Mammary epithelial cell (primary cell): ENCODE results near the gene SH3PXD2B.

Experiments
- EZH2 ChIP-seq: IDR thresholded peaks from 2 replicates; pipeline ENCODE4 v1.6.1; 2012; ENCODE audit warnings: low read length, inconsistent platforms, borderline replicate concordance
- TF ChIP-seq, protein P1 (sequence below), 2 donors: IDR thresholded peaks in 1 of 2; conservative IDR thresholded peaks in 1 of 2; 2 replicates each; pipeline ENCODE4 v1.5.1; 2011 to 2012; ENCODE audit warnings: inconsistent platforms in 2 of 2, low read length in 2 of 2, mild to moderate bottlenecking in 2 of 2, control low read depth in 1 of 2, low read depth in 1 of 2; ENCODE audit not compliant: insufficient read depth in 1 of 2; ENCODE audit errors: extremely low read depth in 1 of 2

GRCh38 chr5:172451771-172452197, 2.5 kb downstream of the SH3PXD2B start:
- TF ChIP-seq, protein P1, sequence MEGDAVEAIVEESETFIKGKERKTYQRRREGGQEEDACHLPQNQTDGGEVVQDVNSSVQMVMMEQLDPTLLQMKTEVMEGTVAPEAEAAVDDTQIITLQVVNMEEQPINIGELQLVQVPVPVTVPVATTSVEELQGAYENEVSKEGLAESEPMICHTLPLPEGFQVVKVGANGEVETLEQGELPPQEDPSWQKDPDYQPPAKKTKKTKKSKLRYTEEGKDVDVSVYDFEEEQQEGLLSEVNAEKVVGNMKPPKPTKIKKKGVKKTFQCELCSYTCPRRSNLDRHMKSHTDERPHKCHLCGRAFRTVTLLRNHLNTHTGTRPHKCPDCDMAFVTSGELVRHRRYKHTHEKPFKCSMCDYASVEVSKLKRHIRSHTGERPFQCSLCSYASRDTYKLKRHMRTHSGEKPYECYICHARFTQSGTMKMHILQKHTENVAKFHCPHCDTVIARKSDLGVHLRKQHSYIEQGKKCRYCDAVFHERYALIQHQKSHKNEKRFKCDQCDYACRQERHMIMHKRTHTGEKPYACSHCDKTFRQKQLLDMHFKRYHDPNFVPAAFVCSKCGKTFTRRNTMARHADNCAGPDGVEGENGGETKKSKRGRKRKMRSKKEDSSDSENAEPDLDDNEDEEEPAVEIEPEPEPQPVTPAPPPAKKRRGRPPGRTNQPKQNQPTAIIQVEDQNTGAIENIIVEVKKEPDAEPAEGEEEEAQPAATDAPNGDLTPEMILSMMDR (conservative IDR thresholded peaks at IDR 0.05 in 1 of 2, IDR thresholded peaks at IDR 0.05 in 1 of 2; ENCODE audit: extremely low read depth in 1 of 2, insufficient read depth in 1 of 2, low read depth in 1 of 2, low read length in 2 of 2), result no peak
- no peak for TF ChIP-seq EZH2
